Measurements from ENCODE around the gene MGAT4B. TPM values are rescaled to one million over a fixed set of nuclear protein-coding genes. Genes with fewer than 3 reads are reported as not detected.
A peak's percentile ranks its signal among the peaks of the same experiment; 100 is the strongest.
"Not testable (repeated sequence)": the region's sequence is repeated elsewhere in the genome, so short reads cannot be mapped to it uniquely, and the experiment has no call there.

MGAT4B gene
- total RNA-seq, 2 experiments from 2014 or later: 100 to 116 TPM

DNA sequence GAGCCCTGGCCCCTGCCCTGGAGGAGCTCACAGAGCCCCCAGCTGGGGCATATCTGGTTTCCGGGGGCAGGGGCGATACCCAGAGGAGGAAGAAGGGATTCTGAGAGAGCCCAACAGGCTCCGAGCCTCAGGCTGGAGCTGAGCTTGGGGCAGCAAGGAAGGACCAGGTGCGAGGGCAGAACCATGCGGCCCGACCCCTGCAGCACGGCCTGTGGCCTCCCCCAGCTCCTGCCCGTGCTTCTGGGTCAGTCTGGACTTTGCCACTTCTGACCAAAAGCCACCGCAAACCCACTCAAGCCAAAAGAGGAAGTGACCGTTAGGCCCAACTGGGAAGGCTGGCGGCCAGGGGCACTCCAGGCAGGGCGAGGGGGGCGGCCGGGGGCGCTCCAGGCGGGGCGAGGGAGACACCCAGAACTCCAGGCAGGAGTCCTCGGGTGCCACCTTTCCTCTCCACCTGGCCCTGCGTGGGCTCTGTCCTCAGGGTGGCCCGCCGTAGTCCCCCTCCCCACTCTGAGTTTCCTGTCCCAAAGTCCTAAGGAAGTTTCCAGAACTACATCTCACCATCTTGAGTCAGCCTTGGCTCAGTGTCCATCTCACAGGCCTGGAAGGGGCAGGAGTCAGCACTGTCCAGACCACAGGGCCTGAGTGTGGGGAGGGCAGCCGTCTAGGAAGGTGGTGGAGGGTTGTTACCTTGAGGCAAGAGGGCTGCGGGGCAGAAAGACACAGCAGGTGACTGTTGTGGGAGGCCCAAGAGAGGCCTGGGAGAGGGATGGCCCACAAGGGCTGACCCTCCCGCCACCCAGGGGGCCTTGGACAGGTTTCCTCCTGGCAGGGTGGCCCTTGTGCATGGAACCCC, 13.8 kb downstream of the MGAT4B start:
- ATAC-seq (no peak), DNase-seq (no peak)
- no peaks in the 10 kb centered on the region for H3K9me3 Mint-ChIP-seq (ENCODE audit: low read depth)
- no peak overlapping the region for H3K4me3 Mint-ChIP-seq
- H3K27ac Mint-ChIP-seq: peak overlapping the region; percentile 48
- H3K27me3 Mint-ChIP-seq: no peaks in the 10 kb centered on the region
- CTCF ChIA-PET: interaction anchor here (0.9 to 5.1 kb wide), 6 partner anchors 9 to 115 kb away, joined by 3 to 49 read pairs (median 6); no protein-coding TSS in a partner anchor
- H3K36me3 Mint-ChIP-seq: peaks cover 2% of the 10 kb centered on the region
- peaks cover 34% of the 10 kb centered on the region for H3K4me1 Mint-ChIP-seq

DNA sequence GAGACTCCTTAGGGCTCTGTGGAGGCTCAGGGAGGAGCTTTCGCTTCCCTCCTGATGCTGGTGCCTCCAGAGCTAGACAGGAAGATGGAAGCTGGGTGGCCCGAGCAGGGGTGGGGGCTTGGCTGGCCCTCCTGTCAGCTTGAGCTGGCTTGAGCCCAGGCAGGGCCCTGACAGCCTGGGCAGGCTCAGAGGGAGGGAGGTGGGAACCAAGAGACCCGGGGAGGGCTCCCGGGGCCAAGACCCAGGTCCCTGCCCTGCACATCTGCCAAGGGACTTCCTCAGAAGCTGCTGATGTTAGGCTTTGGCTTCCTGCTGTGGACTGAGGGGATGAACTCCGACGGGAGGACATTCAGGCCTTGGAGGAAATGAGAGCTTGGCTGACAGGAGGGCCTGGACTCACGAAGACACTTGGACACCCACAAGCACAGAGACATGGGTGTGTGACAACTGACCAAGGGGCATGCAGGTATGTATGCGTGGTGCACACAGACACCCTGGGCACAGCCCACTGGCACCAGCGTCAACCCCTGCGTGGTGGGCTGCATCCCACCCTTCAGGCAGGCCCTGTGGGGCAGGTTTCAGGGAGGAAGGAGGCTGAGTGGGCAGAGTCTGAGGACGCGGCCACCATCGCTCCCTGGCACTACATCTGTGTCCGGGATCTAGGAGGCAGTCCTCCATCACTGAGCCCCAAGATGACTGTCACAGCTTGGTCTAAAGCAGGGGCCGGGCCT, 14.6 kb downstream of the MGAT4B start:
- Mint-ChIP-seq H3K36me3 (no peaks in the 10 kb centered on the region), H3K4me3 (no peak overlapping the region), H3K4me1 (peaks cover 33% of the 10 kb centered on the region), H3K27me3 (no peaks in the 10 kb centered on the region), H3K9me3 (ENCODE audit: low read depth) (no peaks in the 10 kb centered on the region), H3K27ac (no peak overlapping the region)
- CTCF ChIA-PET: interaction anchor here (1.1 to 2.1 kb wide), 4 partner anchors 10 to 29 kb away, joined by 3 to 10 read pairs (median 8); no protein-coding TSS in a partner anchor
- ATAC-seq (no peak), DNase-seq (no peak)

DNA sequence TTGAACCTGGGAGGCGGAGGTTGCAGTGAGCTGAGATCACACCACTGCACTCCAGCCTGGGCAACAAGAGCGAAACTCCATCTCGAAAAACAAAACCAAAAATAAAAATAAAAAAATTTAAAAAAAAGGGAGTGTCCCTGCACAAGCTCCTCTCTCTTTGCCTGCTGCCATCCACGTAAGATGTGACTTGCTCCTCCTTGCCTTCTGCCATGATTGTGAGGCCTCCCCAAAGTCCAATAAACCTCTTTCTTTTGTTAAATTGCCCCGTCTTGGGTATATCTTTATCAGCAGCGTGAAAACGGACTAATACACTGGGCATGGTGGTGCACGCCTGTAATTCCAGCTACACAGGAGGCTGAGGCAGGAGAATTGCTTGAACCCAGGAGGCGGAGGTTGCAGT, 17.4 kb downstream of the MGAT4B start:
- H3K9me3 Mint-ChIP-seq (ENCODE audit: low read depth); H3K4me3 Mint-ChIP-seq; DNase-seq; ATAC-seq; H3K27me3 Mint-ChIP-seq; H3K27ac Mint-ChIP-seq; H3K36me3 Mint-ChIP-seq; CTCF ChIA-PET: not testable (repeated sequence)
- H3K4me1 Mint-ChIP-seq: peaks cover 17% of the 10 kb centered on the region

DNA sequence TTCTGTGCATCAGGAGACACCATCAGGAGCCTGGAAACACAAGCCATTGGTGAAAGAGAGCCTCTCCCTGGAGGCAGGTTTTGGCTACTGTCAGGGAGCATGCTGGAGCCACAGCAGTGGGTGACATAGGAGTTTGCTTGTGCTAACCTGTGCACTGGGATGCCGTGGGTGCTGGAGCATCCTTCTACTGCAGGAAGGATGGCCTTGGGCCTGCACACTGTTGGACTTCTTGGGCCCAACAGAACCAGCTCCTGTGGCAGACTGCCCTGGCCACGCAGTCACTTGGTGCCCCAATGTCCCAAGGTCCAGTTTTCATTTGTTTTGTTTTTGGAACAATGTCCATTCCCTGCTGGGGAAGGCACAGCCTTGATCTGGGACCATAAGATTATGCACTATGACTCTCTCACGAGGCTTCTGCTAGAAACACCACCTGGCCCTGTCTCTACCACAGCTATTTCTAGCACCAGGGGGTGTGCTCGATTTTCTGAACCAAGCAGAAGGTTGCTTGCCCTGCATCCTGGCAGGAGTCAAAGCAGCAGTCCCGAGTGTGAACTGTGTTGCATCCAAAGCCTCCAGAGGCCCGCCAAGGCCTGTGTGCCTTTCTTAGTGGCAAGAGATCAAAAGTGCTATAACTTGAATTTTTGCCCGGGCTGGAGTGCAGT, 18.3 kb downstream of the MGAT4B start:
- H3K9me3 Mint-ChIP-seq (ENCODE audit: low read depth): no peaks in the 10 kb centered on the region
- no peak for DNase-seq
- CTCF ChIA-PET: no interaction called here
- no peak overlapping the region for H3K27ac Mint-ChIP-seq
- ATAC-seq: no peak
- no peak overlapping the region for H3K4me3 Mint-ChIP-seq
- peaks cover 7% of the 10 kb centered on the region for H3K4me1 Mint-ChIP-seq
- H3K27me3 Mint-ChIP-seq: no peaks in the 10 kb centered on the region
- H3K36me3 Mint-ChIP-seq: no peaks in the 10 kb centered on the region

DNA sequence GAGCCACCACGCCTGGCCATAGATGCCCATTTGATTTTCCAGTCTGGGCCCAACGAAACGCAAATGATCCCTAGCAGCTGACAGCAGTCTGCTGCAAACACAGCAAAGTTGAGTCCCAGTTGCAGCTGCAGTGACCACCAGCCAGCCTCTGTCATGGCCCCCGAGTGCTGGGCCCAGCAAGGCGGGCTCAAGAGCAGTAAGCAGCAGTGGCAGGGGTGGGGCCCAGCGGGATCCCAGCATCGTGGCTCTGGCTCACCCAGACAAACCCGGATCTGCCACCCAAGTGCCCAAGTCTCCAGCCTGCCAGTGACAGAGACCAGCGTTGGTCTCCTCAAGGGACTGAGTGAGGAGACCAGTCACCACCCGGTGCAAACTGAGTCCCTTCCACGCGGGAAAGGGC, 19.8 kb downstream of the MGAT4B start:
- H3K27ac Mint-ChIP-seq: no peak overlapping the region
- DNase-seq (no peak), ATAC-seq (no peak)
- CTCF ChIA-PET: interaction anchor here (1.1 kb wide), 1 partner anchor 18 kb away, joined by 3 read pairs; no protein-coding TSS in a partner anchor
- no peaks in the 10 kb centered on the region for H3K27me3 Mint-ChIP-seq
- no peaks in the 10 kb centered on the region for H3K9me3 Mint-ChIP-seq (ENCODE audit: low read depth)
- H3K36me3 Mint-ChIP-seq: no peaks in the 10 kb centered on the region
- no peak overlapping the region for H3K4me3 Mint-ChIP-seq
- no peaks in the 10 kb centered on the region for H3K4me1 Mint-ChIP-seq

DNA sequence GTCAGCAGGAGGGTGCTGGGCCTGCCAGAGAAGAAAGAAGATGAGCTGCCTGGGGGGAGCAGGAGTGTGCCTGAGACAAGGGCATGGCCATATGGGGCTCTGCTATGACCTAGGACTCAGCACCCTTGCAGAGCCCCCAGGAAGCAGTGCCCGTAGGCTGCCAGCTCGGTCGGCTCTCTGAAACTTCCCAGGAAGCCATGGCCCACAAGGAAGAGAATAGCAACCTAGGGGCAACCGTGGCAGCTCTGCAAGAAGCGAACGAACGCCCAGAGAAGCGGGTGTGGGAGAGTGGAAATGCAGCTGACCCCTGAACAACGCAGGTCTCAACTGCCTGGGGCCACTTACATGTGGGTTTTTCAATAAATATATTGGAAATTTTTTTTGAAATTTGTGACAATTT, 23.5 kb downstream of the MGAT4B start:
- ATAC-seq (no peak), DNase-seq (no peak)
- Mint-ChIP-seq H3K27ac (no peak overlapping the region), H3K4me1 (no peaks in the 10 kb centered on the region), H3K27me3 (no peaks in the 10 kb centered on the region), H3K9me3 (ENCODE audit: low read depth) (no peaks in the 10 kb centered on the region), H3K36me3 (no peaks in the 10 kb centered on the region), H3K4me3 (no peak overlapping the region)
- CTCF ChIA-PET: interaction anchor here (1.0 to 1.7 kb wide), 2 partner anchors 11 to 20 kb away, joined by 3 to 10 read pairs; partner anchors contain the start of gene LTC4S

DNA sequence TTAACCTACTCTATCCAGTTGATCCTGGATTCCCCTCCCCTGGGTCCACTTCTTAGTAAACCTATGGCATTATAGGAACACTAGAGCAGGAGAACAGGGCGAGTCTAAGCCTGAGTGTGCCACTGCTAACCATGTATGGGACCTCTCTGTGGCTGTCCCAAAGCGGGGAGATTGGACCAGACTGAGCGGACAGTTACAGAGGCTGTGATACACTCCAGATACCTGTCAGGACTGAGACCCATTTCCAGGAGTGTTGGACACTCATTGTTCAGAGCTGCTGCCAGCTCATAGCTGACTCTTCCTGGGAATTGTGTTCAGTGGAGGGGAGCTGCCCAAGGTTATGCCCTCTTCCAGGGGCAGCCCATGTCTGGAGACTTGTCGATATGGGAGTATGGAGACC, 24.8 kb downstream of the MGAT4B start:
- DNase-seq: no peak
- ATAC-seq: no peak
- H3K4me3 Mint-ChIP-seq: no peak overlapping the region
- no peaks in the 10 kb centered on the region for H3K36me3 Mint-ChIP-seq
- H3K27ac Mint-ChIP-seq: no peak overlapping the region
- H3K27me3 Mint-ChIP-seq: no peaks in the 10 kb centered on the region
- no peaks in the 10 kb centered on the region for H3K9me3 Mint-ChIP-seq (ENCODE audit: low read depth)
- no peaks in the 10 kb centered on the region for H3K4me1 Mint-ChIP-seq
- CTCF ChIA-PET: no interaction called here

DNA sequence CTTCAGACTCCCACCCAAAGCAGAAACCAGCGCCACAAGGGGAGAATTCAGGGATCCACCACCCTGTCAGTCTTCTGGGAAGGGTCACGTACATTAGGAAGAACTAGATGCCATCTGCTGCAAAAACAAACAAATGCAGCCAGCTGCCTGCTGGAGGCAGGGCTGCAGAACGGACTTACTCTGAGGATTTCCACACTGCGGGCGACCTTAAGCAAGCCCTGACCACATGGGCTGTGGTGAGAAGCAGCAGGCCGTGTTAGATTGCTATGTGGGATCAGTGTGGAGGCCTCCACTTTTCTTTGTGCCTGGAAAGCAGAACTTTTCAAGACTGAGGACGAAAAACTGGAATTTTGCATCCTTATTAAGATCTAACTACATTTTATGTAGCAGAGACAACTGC, 26.3 kb downstream of the MGAT4B start:
- no peak overlapping the region for H3K4me3 Mint-ChIP-seq
- H3K27me3 Mint-ChIP-seq: no peaks in the 10 kb centered on the region
- peaks cover 2% of the 10 kb centered on the region for H3K36me3 Mint-ChIP-seq
- DNase-seq (no peak), ATAC-seq (no peak)
- no peaks in the 10 kb centered on the region for H3K4me1 Mint-ChIP-seq
- H3K9me3 Mint-ChIP-seq (ENCODE audit: low read depth): no peaks in the 10 kb centered on the region
- CTCF ChIA-PET: interaction anchor here (1.8 to 2.5 kb wide), 2 partner anchors 16 to 18 kb away, joined by 5 to 9 read pairs; no protein-coding TSS in a partner anchor
- no peak overlapping the region for H3K27ac Mint-ChIP-seq

DNA sequence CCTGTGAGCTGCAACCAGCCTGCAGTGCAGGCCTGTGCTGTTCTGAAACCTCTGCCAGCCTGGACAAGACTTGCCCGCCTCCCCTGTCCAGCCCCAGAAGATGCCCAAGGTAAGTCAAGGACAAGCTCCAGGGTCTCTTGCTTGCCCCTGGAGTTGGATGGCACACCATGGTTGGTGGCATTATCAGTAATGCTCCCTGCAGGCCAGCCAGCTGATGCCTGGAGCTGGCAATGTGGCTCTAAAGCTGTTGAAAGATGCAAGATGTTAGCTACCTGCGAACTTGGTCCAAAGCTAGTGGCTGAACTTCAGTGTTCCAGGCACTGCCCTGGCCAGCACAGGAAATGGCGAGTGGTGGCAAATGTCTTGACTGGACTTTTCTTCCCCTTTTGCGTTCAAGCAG, 26.8 kb downstream of the MGAT4B start:
- Mint-ChIP-seq H3K4me3 (no peak overlapping the region), H3K4me1 (no peaks in the 10 kb centered on the region), H3K27me3 (no peaks in the 10 kb centered on the region), H3K27ac (no peak overlapping the region), H3K9me3 (ENCODE audit: low read depth) (no peaks in the 10 kb centered on the region), H3K36me3 (peaks cover 2% of the 10 kb centered on the region)
- no peak for ATAC-seq
- DNase-seq: no peak
- CTCF ChIA-PET: interaction anchor here (1.8 to 2.5 kb wide), 2 partner anchors 16 to 17 kb away, joined by 5 to 9 read pairs; no protein-coding TSS in a partner anchor

DNA sequence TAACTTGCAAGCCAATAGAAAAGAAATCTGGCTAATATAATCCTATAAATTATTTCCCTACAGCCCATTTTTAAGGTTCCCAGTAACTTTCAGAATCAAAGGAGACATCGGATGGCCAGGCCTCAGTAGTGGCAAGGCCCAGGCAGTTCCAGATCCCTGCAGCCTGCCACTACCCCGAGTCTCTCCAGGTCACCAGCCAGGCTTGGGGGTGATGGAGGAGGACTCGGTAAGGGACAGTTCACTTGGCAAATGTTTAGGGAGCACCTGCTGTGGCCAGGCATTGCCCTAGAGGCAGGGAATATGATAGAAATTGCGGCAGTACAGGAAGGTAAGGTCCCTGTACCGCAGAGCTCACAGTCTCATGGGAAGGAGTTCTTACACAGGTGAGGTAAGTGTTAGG, 28.1 kb downstream of the MGAT4B start:
- DNase-seq (no peak), ATAC-seq (no peak)
- Mint-ChIP-seq H3K9me3 (ENCODE audit: low read depth) (no peaks in the 10 kb centered on the region), H3K4me3 (no peak overlapping the region), H3K36me3 (peaks cover 4% of the 10 kb centered on the region), H3K4me1 (no peaks in the 10 kb centered on the region), H3K27ac (no peak overlapping the region), H3K27me3 (no peaks in the 10 kb centered on the region)
- CTCF ChIA-PET: interaction anchor here (1.4 to 2.5 kb wide), 3 partner anchors 10 to 16 kb away, joined by 3 to 9 read pairs (median 5); no protein-coding TSS in a partner anchor

DNA sequence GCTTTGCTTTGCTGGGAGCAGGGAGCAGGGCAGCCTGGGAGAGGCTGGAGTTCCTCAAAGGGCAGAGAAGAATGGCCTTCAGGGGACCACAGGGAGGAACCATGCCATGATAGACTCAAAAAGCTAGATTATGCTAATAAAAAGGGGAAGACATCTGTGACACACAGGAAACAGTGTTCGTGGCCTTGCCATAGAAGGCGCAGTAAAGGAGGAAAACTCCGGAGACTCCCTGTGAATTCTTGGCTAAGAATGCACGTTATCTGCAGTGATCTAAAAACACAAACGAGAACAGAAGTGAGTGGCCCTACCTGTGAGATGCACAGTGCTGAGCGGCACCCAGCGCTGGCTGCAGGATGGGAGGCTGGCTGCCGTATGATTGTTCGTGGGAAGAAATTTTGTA, 28.8 kb downstream of the MGAT4B start:
- CTCF ChIA-PET: interaction anchor here (1.4 to 2.5 kb wide), 3 partner anchors 10 to 15 kb away, joined by 3 to 9 read pairs (median 5); no protein-coding TSS in a partner anchor
- no peak overlapping the region for H3K4me3 Mint-ChIP-seq

DNA sequence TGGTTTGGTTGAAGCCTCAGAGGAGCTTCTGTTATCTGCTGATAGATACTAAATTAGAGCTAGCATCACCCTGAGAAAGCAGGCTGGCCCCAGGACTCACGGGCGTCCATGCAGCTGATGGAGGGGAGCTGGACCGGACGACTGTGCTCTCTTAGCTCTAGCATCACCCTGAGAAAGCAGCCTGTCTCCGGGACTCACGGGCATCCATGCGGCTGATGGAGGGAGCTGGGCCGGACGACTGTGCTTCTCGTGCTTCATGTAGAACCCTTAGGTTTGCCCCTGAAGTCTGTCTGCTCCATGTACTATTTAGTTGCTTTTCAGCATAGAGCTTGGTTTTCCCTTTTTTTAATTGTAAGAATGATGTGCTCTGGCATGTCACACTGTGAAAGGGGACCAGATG, 29.2 kb downstream of the MGAT4B start:
- ATAC-seq (no peak), DNase-seq (no peak)
- Mint-ChIP-seq H3K27ac (no peak overlapping the region), H3K27me3 (no peaks in the 10 kb centered on the region), H3K4me3 (no peak overlapping the region), H3K4me1 (no peaks in the 10 kb centered on the region), H3K36me3 (peaks cover 6% of the 10 kb centered on the region), H3K9me3 (ENCODE audit: low read depth) (no peaks in the 10 kb centered on the region)
- CTCF ChIA-PET: interaction anchor here (1.9 kb wide), 1 partner anchor 9 kb away, joined by 5 read pairs; no protein-coding TSS in a partner anchor

More for the DNA sequence above, 28.8 kb downstream of the MGAT4B start:
- no peak for DNase-seq
- Mint-ChIP-seq H3K36me3 (peaks cover 4% of the 10 kb centered on the region), H3K4me1 (no peaks in the 10 kb centered on the region), H3K27ac (no peak overlapping the region), H3K9me3 (ENCODE audit: low read depth) (no peaks in the 10 kb centered on the region), H3K27me3 (no peaks in the 10 kb centered on the region)
- no peak for ATAC-seq

DNA sequence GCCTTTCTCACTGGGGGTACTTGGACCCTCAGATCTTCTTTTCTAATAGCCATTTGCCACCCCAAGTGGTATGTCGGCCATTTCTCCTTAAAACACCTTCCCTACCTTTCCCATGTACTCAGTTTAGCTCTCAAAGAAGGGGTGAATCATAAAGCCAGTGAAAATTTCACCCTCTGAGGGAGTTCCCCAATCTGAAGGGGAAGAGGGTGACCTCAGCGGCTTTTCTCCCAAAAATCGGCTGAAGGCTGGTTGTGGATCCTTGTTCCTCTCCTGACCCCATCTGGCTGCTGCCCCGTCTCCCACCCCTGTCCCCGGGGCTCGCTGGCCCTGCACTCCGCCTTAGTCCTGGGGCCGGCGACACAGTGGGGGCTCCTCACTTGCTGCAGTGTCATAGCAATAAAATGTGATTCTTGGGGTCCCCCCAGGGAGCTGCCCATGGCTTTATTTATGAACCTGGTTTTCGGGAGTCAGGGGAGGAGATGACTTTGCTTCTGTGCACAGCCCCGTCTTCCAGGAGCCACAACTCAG, 30.2 kb downstream of the MGAT4B start:
- no peak for DNase-seq
- H3K4me1 Mint-ChIP-seq: no peaks in the 10 kb centered on the region
- no peak for ATAC-seq
- no peaks in the 10 kb centered on the region for H3K27me3 Mint-ChIP-seq
- no peak overlapping the region for H3K4me3 Mint-ChIP-seq
- no peak overlapping the region for H3K27ac Mint-ChIP-seq
- no peaks in the 10 kb centered on the region for H3K9me3 Mint-ChIP-seq (ENCODE audit: low read depth)
- H3K36me3 Mint-ChIP-seq: peaks cover 9% of the 10 kb centered on the region
- CTCF ChIA-PET: interaction anchor here (1.9 kb wide), 1 partner anchor 8 kb away, joined by 5 read pairs; no protein-coding TSS in a partner anchor
